H9 (cell line): ENCODE data around the gene EFCAB6. TPM values are rescaled to one million over a fixed set of nuclear protein-coding genes. Genes with fewer than 3 reads are reported as not detected.

ENCODE experiments used
- DNase-seq: peaks from one replicate; pipeline ENCODE4 v3.0.0-alpha.2; 2017
- H2AFZ ChIP-seq: one replicate; pipeline ENCODE4 v1.6.1; 2013; ENCODE audit warnings: mild to moderate bottlenecking, low read length, control low read depth, moderate library complexity
- H2AK5ac ChIP-seq: 2 replicates; pipeline ENCODE4 v1.6.1; 2013; ENCODE audit warnings: low read length, control low read depth, mixed read lengths; ENCODE audit not compliant: insufficient read length
- H2BK120ac ChIP-seq: one replicate; pipeline ENCODE4 v1.6.1; 2013; ENCODE audit warnings: low read depth, mild to moderate bottlenecking, low read length, control low read depth, inconsistent platforms; ENCODE audit not compliant: poor library complexity, severe bottlenecking
- H2BK12ac ChIP-seq: 2 replicates; pipeline ENCODE4 v1.6.1; 2013; ENCODE audit warnings: low read length, control low read depth, mixed read lengths, low read depth; ENCODE audit not compliant: insufficient read length
- H2BK15ac ChIP-seq: 2 replicates; pipeline ENCODE4 v1.6.1; 2013; ENCODE audit warnings: low read depth, low read length, control low read depth
- H2BK20ac ChIP-seq: one replicate; pipeline ENCODE4 v1.6.1; 2013; ENCODE audit warnings: low read depth, mild to moderate bottlenecking, low read length, control low read depth, inconsistent platforms; ENCODE audit not compliant: poor library complexity, severe bottlenecking
- H2BK5ac ChIP-seq: 2 replicates; pipeline ENCODE4 v1.6.1; 2013; ENCODE audit warnings: low read length, control low read depth, mixed read lengths; ENCODE audit not compliant: insufficient read length
- H3K14ac ChIP-seq: 2 replicates; pipeline ENCODE4 v1.6.1; 2013; ENCODE audit warnings: low read length, control low read depth; ENCODE audit not compliant: insufficient read depth
- H3K18ac ChIP-seq: 2 replicates; pipeline ENCODE4 v1.6.1; 2013; ENCODE audit warnings: low read depth, mild to moderate bottlenecking, mixed read lengths, low read length, control low read depth; ENCODE audit not compliant: insufficient read length
- H3K23ac ChIP-seq: 2 replicates; pipeline ENCODE4 v1.6.1; 2013; ENCODE audit warnings: low read length, control low read depth, mixed read lengths, low read depth; ENCODE audit not compliant: insufficient read length
- H3K23me2 ChIP-seq: 2 replicates; pipeline ENCODE4 v1.6.1; 2013; ENCODE audit warnings: low read depth, mild to moderate bottlenecking, mixed read lengths, low read length, control low read depth; ENCODE audit not compliant: insufficient read length, poor library complexity, severe bottlenecking
- H3K27ac ChIP-seq: 2 replicates; pipeline ENCODE4 v1.5.1; 2013; ENCODE audit warnings: low read length, control low read depth, mixed read lengths, low read depth; ENCODE audit not compliant: insufficient read length
- H3K27me3 ChIP-seq: 2 replicates; pipeline ENCODE4 v1.6.1; 2013; ENCODE audit warnings: low read length, control low read depth, inconsistent platforms; ENCODE audit not compliant: insufficient read depth
- H3K4ac ChIP-seq: 2 replicates; pipeline ENCODE4 v1.6.1; 2013; ENCODE audit warnings: low read depth, mild to moderate bottlenecking, control low read depth, inconsistent platforms, low read length, moderate library complexity
- H3K4me1 ChIP-seq: 2 replicates; pipeline ENCODE4 v1.6.1; 2013; ENCODE audit warnings: low read length, control low read depth, inconsistent platforms; ENCODE audit not compliant: insufficient read depth
- H3K4me2 ChIP-seq: 2 replicates; pipeline ENCODE4 v1.6.1; 2013; ENCODE audit warnings: low read length, control low read depth, mixed read lengths; ENCODE audit not compliant: insufficient read length, insufficient read depth
- H3K56ac ChIP-seq: 2 replicates; pipeline ENCODE4 v1.6.1; 2013; ENCODE audit warnings: low read depth, mild to moderate bottlenecking, mixed read lengths, low read length, control low read depth; ENCODE audit not compliant: insufficient read length
- H3K79me1 ChIP-seq: 2 replicates; pipeline ENCODE4 v1.6.1; 2013; ENCODE audit warnings: low read depth, mild to moderate bottlenecking, moderate library complexity, low read length, control low read depth, inconsistent platforms; ENCODE audit not compliant: insufficient read depth, poor library complexity, severe bottlenecking
- H3K79me2 ChIP-seq: 2 replicates; pipeline ENCODE4 v1.6.1; 2013; ENCODE audit warnings: low read length, control low read depth, inconsistent platforms; ENCODE audit not compliant: insufficient read depth
- H3K9ac ChIP-seq: 2 replicates; pipeline ENCODE4 v1.6.1; 2013; ENCODE audit warnings: low read length, control low read depth, mixed read lengths; ENCODE audit not compliant: insufficient read length; ENCODE audit errors: extremely low read depth
- H3K9me3 ChIP-seq: one replicate; pipeline ENCODE4 v1.6.1; 2013; ENCODE audit warnings: low read depth, low read length, inconsistent platforms; ENCODE audit not compliant: control insufficient read depth
- H3T11ph ChIP-seq: one replicate; pipeline ENCODE4 v1.6.1; 2013; ENCODE audit warnings: mild to moderate bottlenecking, low read length, control low read depth, inconsistent platforms
- H4K20me1 ChIP-seq: one replicate; pipeline ENCODE4 v1.6.1; 2013; ENCODE audit not compliant: control insufficient read depth, insufficient read length, insufficient read depth
- H4K5ac ChIP-seq: 2 replicates; pipeline ENCODE4 v1.6.1; 2013; ENCODE audit warnings: low read depth, mild to moderate bottlenecking, mixed read lengths, low read length, control low read depth; ENCODE audit not compliant: insufficient read length
- H4K8ac ChIP-seq: replicated peaks from 2 replicates; pipeline ENCODE4 v1.6.1; 2013; ENCODE audit warnings: low read length, control low read depth, mixed read lengths, low read depth; ENCODE audit not compliant: insufficient read length
- H4K91ac ChIP-seq: 2 replicates; pipeline ENCODE4 v1.6.1; 2013; ENCODE audit warnings: low read depth, mild to moderate bottlenecking, moderate library complexity, mixed read lengths, low read length, control low read depth; ENCODE audit not compliant: insufficient read length
- H3K27ac Mint-ChIP-seq, 3 experiments: 2 replicates in 2 of 3; 3 replicates in 1 of 3; pipeline ENCODE4 v1.8.0; 2020 to 2021; ENCODE audit warnings: mixed read lengths in 3 of 3, mild to moderate bottlenecking in 1 of 3, moderate library complexity in 1 of 3
- H3K27me3 Mint-ChIP-seq: 2 replicates; pipeline ENCODE4 v1.8.0; 2021; ENCODE audit warnings: low read depth, mild to moderate bottlenecking, moderate library complexity, mixed read lengths
- H3K36me3 Mint-ChIP-seq, 3 experiments: 2 replicates in 2 of 3; 3 replicates in 1 of 3; pipeline ENCODE4 v1.8.0; 2020 to 2021; ENCODE audit warnings: low read depth in 3 of 3, mixed read lengths in 3 of 3; ENCODE audit not compliant: insufficient read depth in 1 of 3
- H3K4me1 Mint-ChIP-seq, 2 experiments: 2 replicates each; pipeline ENCODE4 v1.8.0; 2020; ENCODE audit warnings: mixed read lengths in 2 of 2
- H3K4me3 Mint-ChIP-seq, 2 experiments: 2 replicates in 1 of 2; 3 replicates in 1 of 2; pipeline ENCODE4 v1.8.0; 2020 to 2021; ENCODE audit warnings: mild to moderate bottlenecking in 2 of 2, mixed read lengths in 2 of 2, moderate library complexity in 1 of 2
- H3K9me3 Mint-ChIP-seq, 2 experiments: 2 replicates in 1 of 2; 3 replicates in 1 of 2; pipeline ENCODE4 v1.8.0; 2020; ENCODE audit warnings: mild to moderate bottlenecking in 2 of 2, mixed read lengths in 2 of 2, moderate library complexity in 1 of 2
- CTCF ChIP-seq: fragments of 200-600 bp; sonication (generic); conservative IDR thresholded peaks from 3 replicates; pipeline ENCODE4 v1.8.0; 2021; ENCODE audit warnings: antibody characterized with exemption, mild to moderate bottlenecking
- WGBS: extraction: QIAGEN DNeasy Blood & Tissue Kit; methylation state at CpG from one replicate; pipeline ENCODE4 v1.1.7; 2013; ENCODE audit warnings: missing lambda C conversion rate, low lambda C conversion rate, mixed read lengths; ENCODE audit not compliant: insufficient read length; ENCODE audit errors: extremely low coverage; 5-methylcytosine and 5-hydroxymethylcytosine counted together
- total RNA-seq: library from RNA; stranded (reverse); gene quantifications from 2 replicates; pipeline ENCODE4 v1.2.1, GENCODE V29; 2021

Gene EFCAB6
- total RNA-seq, 1 experiment from 2014 or later, result 0.31 TPM

GRCh38 chr22:43643387-43643786 lies 168.7 kb downstream of the EFCAB6 start:
- WGBS, result no CpG with 5 or more reads among the region's 6 CpGs
- no peak overlapping the region for H3K4me3 Mint-ChIP-seq

More at GRCh38 chr22:43643387-43643786, 168.7 kb downstream of the EFCAB6 start:
- Histone ChIP-seq H3K14ac (no peak overlapping the region), H2BK5ac (no peak overlapping the region), H3K27ac (no peak overlapping the region), H4K91ac (no peak overlapping the region), H3K18ac (no peak overlapping the region), H4K5ac (no peak overlapping the region), H2BK12ac (no peak overlapping the region), H3K23me2 (no peaks in the 10 kb centered on the region), H3K27me3 (no peaks in the 10 kb centered on the region), H2AFZ (no peak overlapping the region), H3K79me2 (no peaks in the 10 kb centered on the region), H3K4me2 (no peak overlapping the region), H3T11ph (no peak overlapping the region), H3K4me1 (no peaks in the 10 kb centered on the region), H3K9ac (no peak overlapping the region), H2AK5ac (no peak overlapping the region), H3K9me3 (no peaks in the 10 kb centered on the region), H2BK120ac (no peak overlapping the region), H3K23ac (no peak overlapping the region), H3K79me1 (no peaks in the 10 kb centered on the region), H2BK20ac (no peak overlapping the region), H2BK15ac (no peak overlapping the region), H3K4ac (no peak overlapping the region), H4K20me1 (no peaks in the 10 kb centered on the region), H4K8ac (no peak overlapping the region), H3K56ac (no peak overlapping the region)
- peaks cover 7 to 11% (median 10%) of the 10 kb centered on the region in 3 experiments; a peak in 6 of 7 replicates for H3K36me3 Mint-ChIP-seq
- H3K27ac Mint-ChIP-seq, result no peak overlapping the region
- DNase-seq, result no peak
- H3K4me1 Mint-ChIP-seq, result no peaks in the 10 kb centered on the region
- peaks cover 16% of the 10 kb centered on the region for H3K27me3 Mint-ChIP-seq
- peaks cover 12 to 14% of the 10 kb centered on the region in 2 experiments for H3K9me3 Mint-ChIP-seq
- no peak for TF ChIP-seq CTCF
